ENCODE data around the gene NXPH2.

The NXPH2 gene

GRCh38 chr2:138633049-138633448, 147.1 kb downstream of the NXPH2 start:
- DNase-seq (ENCODE audit: low read depth): no peak

GRCh38 chr2:138632066-138632620, 148.0 kb downstream of the NXPH2 start:
- no peak for DNase-seq (ENCODE audit: low read depth)

GRCh38 chr2:138630164-138630563, 150.0 kb downstream of the NXPH2 start:
- no peak for DNase-seq (ENCODE audit: low read depth)

GRCh38 chr2:138626148-138626547, 154.0 kb downstream of the NXPH2 start:
- no peak for DNase-seq (ENCODE audit: low read depth)

GRCh38 chr2:138622613-138623012, 157.6 kb downstream of the NXPH2 start:
- no peak for DNase-seq (ENCODE audit: low read depth)

- DNase-seq (ENCODE audit: low read depth): no peak
Measured at GRCh38 chr2:138621139-138621538, 159.1 kb downstream of the NXPH2 start.

GRCh38 chr2:138620431-138620830, 159.8 kb downstream of the NXPH2 start:
- no peak for DNase-seq (ENCODE audit: low read depth)
